Measurements from ENCODE around the gene GP1BA. TPM values are rescaled to one million over a fixed set of nuclear protein-coding genes. Genes with fewer than 3 reads are reported as not detected.

The GP1BA gene
- total RNA-seq, 1 donor from 2014 or later: not detected

DNA sequence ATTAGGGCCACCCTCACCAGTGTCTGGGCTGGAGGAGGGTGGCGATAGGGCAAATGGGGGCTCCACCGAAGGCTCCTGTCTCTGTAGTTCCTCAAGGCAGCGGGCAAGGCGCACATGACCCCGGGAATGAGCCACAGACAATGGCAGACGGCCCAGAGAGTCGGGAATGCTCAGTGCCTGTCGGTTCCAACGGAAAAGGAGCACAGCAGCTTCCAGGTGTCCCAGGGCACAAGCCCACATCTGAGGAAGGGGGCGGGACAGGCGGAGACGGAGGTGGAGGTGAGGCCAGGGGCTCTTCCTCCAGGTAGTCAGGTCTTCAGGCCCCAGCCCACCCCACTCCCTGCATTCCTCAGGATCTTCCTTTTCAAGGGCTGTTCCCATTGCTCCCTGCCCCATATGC lies 40.7 kb downstream of the GP1BA start:
- Mint-ChIP-seq H3K36me3 (ENCODE audit: unreplicated experiment) (peaks cover 23% of the 10 kb centered on the region), H3K4me1 (ENCODE audit: unreplicated experiment) (peaks cover 28% of the 10 kb centered on the region), H3K4me3 (ENCODE audit: unreplicated experiment) (no peak overlapping the region), H3K27me3 (ENCODE audit: unreplicated experiment) (no peaks in the 10 kb centered on the region), H3K27ac (ENCODE audit: unreplicated experiment) (peak overlapping the region; percentile 23), H3K9me3 (ENCODE audit: unreplicated experiment) (no peaks in the 10 kb centered on the region)
- TF ChIP-seq, protein P1, sequence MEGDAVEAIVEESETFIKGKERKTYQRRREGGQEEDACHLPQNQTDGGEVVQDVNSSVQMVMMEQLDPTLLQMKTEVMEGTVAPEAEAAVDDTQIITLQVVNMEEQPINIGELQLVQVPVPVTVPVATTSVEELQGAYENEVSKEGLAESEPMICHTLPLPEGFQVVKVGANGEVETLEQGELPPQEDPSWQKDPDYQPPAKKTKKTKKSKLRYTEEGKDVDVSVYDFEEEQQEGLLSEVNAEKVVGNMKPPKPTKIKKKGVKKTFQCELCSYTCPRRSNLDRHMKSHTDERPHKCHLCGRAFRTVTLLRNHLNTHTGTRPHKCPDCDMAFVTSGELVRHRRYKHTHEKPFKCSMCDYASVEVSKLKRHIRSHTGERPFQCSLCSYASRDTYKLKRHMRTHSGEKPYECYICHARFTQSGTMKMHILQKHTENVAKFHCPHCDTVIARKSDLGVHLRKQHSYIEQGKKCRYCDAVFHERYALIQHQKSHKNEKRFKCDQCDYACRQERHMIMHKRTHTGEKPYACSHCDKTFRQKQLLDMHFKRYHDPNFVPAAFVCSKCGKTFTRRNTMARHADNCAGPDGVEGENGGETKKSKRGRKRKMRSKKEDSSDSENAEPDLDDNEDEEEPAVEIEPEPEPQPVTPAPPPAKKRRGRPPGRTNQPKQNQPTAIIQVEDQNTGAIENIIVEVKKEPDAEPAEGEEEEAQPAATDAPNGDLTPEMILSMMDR (IDR thresholded peaks at IDR 0.05): no peak
- DNase-seq (ENCODE audit: extremely low spot score, unreplicated experiment): no peak

DNA sequence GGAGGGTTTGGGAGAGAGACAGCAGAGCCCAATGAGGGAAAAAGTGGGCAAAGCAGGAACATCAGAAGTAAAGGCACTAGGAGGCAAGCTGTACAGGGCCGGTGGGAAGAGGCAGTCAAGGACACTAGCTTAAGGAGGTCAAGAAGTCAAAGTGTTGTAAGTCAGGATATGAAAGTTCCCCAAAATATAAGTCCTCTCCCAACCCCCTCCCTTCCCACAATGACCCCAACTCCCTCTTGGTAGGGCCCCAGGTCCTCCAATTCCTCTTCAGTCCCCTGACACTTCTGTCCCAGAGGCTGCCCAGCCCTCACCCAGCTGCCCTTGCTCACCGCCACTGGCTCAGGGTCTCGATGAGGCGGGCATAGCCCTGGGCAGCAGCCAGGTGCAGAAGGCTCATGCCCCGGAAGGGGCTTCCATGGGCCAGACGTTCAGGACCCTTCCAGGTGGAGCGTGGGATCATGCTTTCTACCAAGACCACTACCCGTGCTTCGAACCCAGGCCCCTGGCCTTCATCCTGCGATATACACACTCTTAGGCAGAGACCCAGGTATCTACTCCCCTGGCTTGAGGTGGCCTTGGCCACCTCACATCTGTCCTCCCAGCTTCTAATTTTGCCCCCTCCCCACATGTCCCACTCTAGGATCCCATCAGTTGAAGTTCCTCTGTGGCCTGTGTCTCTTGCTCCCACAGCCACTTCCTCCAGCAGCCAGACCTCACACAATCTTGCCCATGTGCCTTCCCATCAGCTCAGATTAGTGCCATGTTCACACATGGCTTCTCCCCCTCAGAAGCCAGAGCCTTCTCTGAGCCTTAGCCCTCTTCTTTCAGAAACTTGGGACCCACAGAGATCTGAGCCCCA lies 41.4 kb downstream of the GP1BA start:
- peaks cover 28% of the 10 kb centered on the region for H3K4me1 Mint-ChIP-seq (ENCODE audit: unreplicated experiment)
- no peaks in the 10 kb centered on the region for H3K27me3 Mint-ChIP-seq (ENCODE audit: unreplicated experiment)
- DNase-seq (ENCODE audit: extremely low spot score, unreplicated experiment): no peak
- no peaks in the 10 kb centered on the region for H3K9me3 Mint-ChIP-seq (ENCODE audit: unreplicated experiment)
- H3K36me3 Mint-ChIP-seq (ENCODE audit: unreplicated experiment): peaks cover 24% of the 10 kb centered on the region
- peak overlapping the region; percentile 40 for H3K27ac Mint-ChIP-seq (ENCODE audit: unreplicated experiment)
- H3K4me3 Mint-ChIP-seq (ENCODE audit: unreplicated experiment): no peak overlapping the region
- TF ChIP-seq, protein P1 (IDR thresholded peaks at IDR 0.05): no peak

GRCh38 chr17:4974115-4974670 lies 42.1 kb downstream of the GP1BA start:
- no peak for DNase-seq (ENCODE audit: extremely low spot score, unreplicated experiment)
- Mint-ChIP-seq H3K4me3 (ENCODE audit: unreplicated experiment) (no peak overlapping the region), H3K27ac (ENCODE audit: unreplicated experiment) (no peak overlapping the region), H3K36me3 (ENCODE audit: unreplicated experiment) (peaks cover 18% of the 10 kb centered on the region), H3K9me3 (ENCODE audit: unreplicated experiment) (no peaks in the 10 kb centered on the region), H3K4me1 (ENCODE audit: unreplicated experiment) (peaks cover 22% of the 10 kb centered on the region), H3K27me3 (ENCODE audit: unreplicated experiment) (no peaks in the 10 kb centered on the region)
- TF ChIP-seq, protein P1 (IDR thresholded peaks at IDR 0.05): no peak

DNA sequence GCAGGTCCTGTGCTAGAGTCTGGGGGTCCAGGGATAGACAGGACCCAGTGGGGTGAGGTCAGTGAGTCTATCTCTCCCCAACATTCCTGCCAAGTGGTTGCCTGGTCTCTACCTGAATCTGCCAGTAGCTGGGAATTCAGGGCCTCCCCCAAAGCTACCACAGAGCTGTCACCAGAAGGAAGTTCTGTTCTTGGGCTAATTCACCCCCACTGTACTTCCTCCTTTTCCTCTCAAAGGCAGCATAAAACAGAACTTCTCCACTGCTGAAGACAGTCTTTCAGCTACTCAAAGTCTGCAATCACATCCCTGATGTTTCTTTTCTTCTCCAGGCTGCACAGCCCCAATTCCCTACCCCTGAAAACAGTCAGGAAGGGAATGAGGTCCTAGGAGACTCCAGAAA lies 46.6 kb downstream of the GP1BA start:
- Mint-ChIP-seq H3K4me1 (ENCODE audit: unreplicated experiment) (peaks cover 4% of the 10 kb centered on the region), H3K27ac (ENCODE audit: unreplicated experiment) (no peak overlapping the region), H3K4me3 (ENCODE audit: unreplicated experiment) (no peak overlapping the region), H3K27me3 (ENCODE audit: unreplicated experiment) (no peaks in the 10 kb centered on the region), H3K36me3 (ENCODE audit: unreplicated experiment) (peaks cover 16% of the 10 kb centered on the region), H3K9me3 (ENCODE audit: unreplicated experiment) (no peaks in the 10 kb centered on the region)
- TF ChIP-seq, protein P1 (IDR thresholded peaks at IDR 0.05): no peak
- DNase-seq (ENCODE audit: extremely low spot score, unreplicated experiment): no peak

DNA sequence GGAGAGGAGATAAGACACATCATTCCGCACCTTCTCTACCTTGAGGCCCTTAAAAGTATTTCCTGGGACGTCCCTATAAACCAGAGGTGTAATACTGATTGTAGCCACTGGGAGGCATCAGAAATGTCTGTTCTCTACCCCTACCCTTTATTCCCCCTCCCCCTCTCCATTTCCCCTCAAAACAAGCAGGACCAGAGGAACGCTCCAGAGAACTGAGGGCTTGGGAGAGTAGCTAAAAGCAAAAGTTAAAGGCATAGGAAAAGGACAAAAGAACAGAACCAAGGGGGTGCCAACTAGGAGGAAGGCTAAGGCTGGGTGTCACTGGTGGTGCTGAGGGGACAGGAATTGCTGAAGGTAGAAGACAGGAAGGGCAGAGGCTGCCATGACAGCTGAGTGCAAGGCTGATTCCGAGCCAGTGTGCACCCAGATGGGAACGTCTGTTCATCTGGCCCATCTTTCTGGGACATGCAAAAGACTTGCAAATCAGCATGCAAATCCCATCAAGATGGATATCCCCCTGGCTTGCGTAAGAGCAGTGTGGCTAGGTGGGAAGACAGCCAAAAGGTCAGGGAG lies 48.7 kb downstream of the GP1BA start:
- H3K36me3 Mint-ChIP-seq (ENCODE audit: unreplicated experiment): peaks cover 12% of the 10 kb centered on the region
- H3K27me3 Mint-ChIP-seq (ENCODE audit: unreplicated experiment): no peaks in the 10 kb centered on the region
- no peak overlapping the region for H3K4me3 Mint-ChIP-seq (ENCODE audit: unreplicated experiment)
- TF ChIP-seq, protein P1 (IDR thresholded peaks at IDR 0.05): peak; percentile 69
- no peak for DNase-seq (ENCODE audit: extremely low spot score, unreplicated experiment)
- no peak overlapping the region for H3K27ac Mint-ChIP-seq (ENCODE audit: unreplicated experiment)
- peaks cover 2% of the 10 kb centered on the region for H3K4me1 Mint-ChIP-seq (ENCODE audit: unreplicated experiment)
- no peaks in the 10 kb centered on the region for H3K9me3 Mint-ChIP-seq (ENCODE audit: unreplicated experiment)
